Fibroblast of skin of back (primary cell): ENCODE measurements around the gene CCT2. TPM values are rescaled to one million over a fixed set of nuclear protein-coding genes. Genes with fewer than 3 reads are reported as not detected.

Experiments used
- DNase-seq: peaks from one replicate; pipeline ENCODE4 v3.0.0-alpha.2; 2013
- polyA plus RNA-seq, 2 experiments: library from polyadenylated mRNA; unstranded; fragments of 120-200 nt; gene quantifications; one replicate each; pipeline ENCODE4 v1.2.1, GENCODE V29; 2013; ENCODE audit not compliant: insufficient read length in 2 of 2

The CCT2 gene
- 220 TPM for polyA plus RNA-seq (2013, experiment 1 of 2; ENCODE audit: insufficient read length)
- polyA plus RNA-seq (2013, experiment 2 of 2; ENCODE audit: insufficient read length), result 147 TPM

DNA sequence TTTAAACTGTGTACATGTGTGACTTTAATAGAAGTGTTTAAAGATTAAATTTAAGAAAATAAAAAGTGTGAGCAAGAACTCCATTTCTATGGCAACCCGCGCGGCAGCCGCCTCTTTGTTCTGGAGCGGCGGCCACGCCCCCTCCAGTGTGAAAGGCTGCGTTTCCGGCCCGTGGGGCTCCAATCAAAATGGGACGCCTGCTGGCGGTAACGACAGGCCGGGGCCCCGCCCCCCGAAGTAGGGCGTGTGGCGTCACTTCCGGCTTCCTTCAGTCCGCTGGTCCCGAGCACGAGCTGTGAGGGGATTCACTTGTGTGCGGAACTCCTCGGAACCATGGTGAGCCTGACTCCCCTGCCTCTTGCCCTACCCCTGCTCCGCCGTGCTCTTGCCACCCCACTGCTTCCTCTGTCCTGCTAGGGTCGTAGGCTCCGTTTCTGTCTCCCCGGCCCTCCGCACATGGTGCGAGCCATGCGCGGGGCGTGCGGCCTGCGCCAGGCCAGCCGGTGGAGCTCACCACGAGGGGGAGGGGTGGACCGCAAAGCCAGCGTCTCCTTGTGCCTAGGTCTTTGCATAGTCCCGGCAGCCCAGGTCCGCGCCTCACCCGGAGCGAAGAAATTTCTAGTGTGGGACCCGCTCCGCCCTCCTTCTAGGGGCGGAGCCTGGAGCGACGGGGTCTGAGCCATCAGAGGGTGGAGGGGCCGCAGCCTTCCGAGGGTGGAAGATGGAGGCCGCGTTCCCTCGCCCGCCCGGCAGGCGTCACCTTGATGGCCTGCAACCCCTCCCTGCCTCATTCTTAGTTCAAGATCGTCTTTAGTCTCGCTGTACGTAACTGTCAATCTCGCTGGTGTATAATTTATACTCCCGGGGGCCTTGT, at the start of gene CCT2:
TSS of gene CCT2 (plus strand) at position 271 of the 874 bp plus-strand sequence. CDS start at position 334, 63 bp downstream.
- peak; percentile 95 for DNase-seq

DNA sequence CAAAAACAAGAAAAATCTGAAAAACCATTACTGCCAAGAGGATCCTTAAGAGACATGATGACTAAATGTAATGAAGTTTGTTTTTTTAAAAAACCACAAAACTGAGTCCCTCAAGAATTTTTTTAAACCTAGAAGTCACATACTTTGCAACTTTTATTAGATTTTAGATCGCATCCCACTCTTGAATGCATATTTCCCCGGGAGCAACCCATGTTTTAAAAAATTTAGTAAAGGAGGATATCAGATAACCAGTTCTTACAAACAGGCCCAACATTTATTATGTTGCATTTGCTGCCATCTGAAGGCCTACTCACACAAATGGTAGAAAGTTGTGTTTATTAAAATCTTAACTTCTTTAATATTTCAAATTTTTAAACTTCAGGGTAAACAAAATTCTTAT, 44.3 kb upstream of the CCT2 start:
- DNase-seq, result peak; percentile 82

DNA sequence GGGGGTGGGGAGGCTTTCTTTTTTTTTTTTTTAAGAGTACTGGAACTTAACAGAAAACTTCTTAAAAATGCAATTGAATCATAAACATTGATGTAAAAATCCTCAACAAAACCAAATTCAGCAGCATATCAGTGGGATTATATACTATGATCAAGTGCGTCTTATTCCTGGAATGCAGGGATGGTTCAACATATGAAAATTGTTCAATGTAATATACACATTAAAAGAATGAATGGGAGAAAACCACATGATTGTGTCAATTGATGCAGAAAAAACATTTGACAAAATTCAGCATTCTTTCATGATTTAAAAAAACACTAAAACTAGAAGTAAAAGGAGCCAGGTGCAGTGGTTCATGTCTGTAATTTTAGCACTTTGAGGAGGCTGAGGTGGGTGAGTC, 41.2 kb upstream of the CCT2 start:
- DNase-seq, result no peak

DNA sequence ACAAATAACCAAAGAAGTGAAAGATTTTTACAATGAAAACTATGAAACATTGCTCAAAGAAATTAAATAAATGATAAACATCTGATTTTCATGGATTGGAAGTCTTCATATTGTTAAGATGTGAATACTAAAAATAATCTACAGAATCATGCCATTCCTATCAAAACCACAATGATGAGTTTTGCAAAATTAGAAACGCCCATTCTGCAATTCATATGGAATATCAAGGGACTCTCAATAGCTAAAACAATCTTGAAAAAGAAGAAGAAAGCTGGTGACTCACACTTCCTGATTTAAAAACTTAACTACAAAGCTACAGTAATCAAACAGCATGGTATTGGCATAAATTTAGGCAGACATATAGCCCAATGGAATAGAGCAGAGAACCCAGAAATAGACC, 40.2 kb upstream of the CCT2 start:
- DNase-seq, result peak; percentile 36

DNA sequence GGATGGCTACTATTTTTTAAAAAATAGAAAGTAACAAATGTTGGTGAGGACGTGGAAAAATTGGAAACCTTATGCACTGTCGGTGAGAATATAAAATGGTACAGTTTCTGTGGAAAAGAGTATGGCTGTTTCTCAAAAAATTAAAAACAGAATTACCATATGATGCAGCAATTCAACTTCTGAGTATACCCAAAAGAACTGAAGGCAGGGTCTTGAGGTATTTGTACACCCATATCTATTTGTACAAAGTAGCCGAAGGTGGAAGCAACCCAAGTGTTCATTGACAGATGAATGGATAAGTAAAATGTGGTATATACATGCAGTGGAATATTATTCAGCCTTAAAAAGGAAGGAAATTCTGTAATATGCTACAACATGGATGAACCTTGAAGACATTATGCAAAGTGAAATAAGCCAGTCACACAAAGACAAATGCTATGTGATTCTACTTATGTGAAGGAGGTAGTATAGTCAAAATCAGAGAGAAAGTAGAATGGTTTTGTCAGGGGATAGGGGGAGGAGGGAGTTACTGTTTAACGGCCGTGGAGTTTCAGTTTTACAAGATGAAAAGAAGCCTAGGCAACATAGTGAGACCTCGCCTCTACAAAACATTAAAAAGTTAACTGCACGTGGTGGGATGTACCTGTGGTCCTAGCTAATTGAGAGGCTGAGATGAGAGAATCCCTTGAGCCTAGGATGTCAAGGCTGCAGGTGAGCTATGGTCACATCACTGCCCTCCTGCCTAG, 38.4 kb upstream of the CCT2 start:
- DNase-seq, result no peak

DNA sequence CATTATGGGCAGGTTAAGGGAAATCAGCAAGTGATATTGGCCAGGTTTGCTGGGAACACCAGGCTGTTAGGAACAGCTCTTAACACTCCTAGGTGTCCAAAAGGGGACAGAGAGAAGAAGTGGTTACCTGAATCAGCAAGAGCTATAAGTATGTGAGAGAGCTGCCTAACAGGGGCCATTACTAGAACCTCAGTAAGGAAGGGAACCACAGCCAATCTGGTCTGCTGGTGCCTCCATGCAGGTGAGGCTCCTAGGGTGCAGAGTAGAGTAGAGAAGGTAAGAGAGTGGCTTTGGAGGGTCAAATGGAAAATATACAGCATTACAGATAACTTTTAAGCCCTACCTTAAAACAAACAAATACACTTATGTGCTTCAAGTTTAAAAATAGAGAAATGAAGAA, 36.6 kb upstream of the CCT2 start:
- no peak for DNase-seq

DNA sequence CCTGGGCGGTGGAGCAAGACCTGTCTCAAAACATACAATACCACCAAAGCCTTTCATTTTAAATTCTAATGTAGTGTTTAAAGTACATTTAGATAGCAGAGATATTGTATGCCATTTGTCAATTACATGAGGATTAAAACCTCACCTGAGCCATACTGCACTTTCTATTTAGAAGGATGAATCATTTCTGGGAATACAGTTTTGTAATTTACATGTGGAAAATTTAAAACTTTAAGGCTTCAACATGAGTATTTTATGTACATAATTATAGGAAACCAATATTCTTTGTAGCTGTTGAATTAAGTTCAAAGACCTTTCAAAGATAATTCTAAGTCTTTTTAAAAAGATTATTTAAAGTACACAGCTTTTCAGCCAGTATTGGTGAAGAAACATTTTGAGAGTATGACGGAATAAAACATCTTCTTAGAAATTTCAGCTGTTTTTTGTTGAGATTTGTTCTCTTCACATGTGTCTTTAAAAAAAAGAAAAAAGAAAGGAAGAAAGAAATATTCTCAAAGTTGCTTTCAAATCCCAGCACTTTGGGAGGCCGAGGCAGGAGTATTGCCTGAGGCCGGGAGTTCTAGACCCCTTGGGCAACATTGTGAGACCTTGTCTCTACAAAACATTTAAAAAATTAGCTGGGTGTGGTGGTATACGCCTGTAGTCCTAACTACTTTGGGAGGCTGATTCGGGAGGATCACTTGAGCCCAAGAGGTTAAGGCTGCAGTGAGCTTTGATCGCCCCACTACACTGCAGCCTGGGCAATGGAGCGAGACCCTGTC, 34.5 kb upstream of the CCT2 start:
- DNase-seq, result no peak

DNA sequence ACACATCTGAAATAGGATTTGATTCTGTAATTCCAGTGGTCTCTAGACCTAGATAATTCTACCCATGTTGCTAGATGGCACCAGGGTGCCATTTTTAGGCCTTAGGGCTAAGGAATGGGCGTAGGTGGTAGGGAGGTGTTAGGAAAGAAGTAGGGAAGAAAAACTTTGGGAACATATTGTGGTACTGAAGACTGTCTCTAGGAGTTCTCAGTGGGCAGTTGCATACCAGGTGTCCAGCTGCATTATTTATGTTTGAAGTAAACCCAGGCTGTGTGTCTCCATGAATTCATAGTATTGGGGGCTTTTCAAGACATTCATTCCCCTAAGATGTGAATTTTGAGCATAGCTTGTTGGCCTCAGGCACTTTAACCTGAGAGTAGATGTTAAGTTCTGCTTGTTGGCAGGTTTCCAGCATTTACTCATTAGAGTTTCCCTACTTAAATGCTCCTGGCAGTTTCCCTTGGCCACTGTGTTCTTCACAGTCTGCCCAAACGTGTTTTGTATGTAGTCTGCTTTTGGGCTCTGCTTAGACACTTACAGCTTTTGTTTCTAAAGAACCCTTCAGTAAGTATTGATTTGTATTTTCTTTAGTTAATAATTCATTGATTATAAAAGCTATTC, 31.5 kb upstream of the CCT2 start:
- peak; percentile 32 for DNase-seq

DNA sequence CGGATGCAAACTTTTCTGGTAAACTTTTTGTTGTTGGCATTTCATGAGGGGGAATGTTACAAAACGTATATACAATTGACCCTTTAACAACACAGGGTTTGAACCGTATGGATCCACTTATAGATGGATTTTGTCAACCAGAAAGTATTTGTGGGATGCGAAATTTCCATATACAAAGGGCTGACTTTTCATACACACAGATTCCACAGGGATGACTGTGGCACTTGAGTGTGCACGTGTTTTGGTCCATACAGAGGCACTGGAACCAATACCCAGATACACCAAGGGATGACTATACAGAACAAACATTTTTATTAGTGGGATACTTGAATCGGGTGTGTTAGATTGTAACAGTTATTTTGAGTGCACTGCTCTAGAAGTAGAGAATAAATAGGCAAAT, 29.8 kb upstream of the CCT2 start:
- DNase-seq, result peak; percentile 97

DNA sequence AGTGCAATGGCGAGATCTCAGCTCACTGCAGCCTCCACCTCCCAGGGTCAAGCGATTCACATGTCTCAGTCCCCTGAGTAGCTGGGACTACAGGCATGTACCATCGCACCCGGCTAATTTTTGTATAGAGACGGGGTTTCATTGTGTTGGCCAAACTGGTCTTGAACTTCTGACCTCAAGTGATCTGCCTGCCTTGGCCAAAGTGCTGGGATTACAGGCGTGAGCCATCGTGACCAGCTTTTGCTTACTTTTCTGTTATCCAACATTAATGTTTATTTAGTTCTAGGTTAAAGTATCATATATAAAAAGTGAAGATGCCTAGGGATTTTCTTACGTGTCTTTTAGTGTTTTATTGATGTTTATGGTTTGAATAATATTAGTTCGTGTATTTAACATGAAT, 28.9 kb upstream of the CCT2 start:
- DNase-seq, result no peak

DNA sequence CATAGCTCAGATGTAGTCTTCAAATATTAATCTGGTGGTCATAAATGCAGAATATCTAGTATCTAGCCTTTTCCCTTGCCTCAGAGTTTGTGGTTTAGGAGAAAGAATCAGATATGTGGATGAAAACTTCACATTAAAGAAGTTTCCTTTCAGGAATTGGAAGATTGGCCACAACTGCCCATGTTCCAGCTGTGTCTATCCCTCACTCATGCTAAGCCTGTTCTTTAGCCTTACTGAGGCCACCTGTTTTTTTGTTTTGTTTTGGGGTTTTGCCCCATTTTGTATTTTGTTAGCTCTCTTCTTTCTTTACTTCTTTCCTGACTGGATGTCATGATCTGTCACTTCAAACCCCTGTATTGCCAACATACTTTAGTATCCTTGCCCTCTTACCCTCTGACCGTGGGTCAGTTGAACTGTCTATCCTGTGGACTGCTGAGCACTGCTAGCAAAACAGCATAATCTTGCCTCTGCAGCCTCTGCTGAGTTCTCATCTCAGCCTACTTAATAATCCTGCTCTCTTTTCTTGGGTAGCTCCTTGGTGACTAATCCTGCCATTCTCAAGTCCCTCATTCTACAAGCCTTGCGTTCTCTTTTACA, 22.0 kb upstream of the CCT2 start:
- no peak for DNase-seq

DNA sequence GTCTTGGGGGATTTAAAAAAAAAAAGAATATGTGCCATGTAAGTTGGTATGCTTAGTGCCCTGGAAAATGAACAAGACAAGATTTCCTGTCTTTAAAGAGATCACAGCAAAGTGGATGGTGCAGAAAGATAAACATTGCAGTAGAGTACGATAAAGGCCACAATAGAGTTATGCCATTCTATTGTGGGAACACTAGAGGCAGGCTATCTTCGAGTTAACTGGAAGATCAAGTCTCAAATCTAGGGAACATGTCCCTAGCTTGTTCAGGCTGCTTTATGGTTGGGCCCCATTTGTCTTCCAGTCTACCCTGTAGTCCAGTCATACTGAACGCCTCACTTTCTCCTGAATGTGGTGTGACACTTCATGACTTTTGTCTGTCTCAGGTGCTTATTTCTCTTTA, 18.7 kb upstream of the CCT2 start:
- DNase-seq, result no peak

DNA sequence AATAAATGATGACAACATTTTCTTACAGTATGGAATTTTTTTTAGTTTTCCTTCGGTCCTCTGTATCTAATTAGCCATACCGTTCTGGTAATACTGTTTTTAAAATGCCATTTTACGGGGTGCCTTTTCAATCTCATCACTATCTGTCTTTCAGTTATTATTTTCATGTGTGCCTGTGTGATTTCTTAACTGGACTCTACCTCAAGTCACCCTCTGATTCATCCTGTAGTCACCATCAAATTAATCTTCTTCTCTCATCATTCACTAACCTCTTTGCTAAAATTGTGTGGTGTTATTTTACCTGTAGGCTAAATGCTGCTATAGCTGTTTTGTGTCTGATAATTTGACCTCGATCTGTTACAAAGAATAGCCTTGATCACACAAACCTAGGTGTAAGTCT, 16.0 kb upstream of the CCT2 start:
- DNase-seq, result peak; percentile 46

DNA sequence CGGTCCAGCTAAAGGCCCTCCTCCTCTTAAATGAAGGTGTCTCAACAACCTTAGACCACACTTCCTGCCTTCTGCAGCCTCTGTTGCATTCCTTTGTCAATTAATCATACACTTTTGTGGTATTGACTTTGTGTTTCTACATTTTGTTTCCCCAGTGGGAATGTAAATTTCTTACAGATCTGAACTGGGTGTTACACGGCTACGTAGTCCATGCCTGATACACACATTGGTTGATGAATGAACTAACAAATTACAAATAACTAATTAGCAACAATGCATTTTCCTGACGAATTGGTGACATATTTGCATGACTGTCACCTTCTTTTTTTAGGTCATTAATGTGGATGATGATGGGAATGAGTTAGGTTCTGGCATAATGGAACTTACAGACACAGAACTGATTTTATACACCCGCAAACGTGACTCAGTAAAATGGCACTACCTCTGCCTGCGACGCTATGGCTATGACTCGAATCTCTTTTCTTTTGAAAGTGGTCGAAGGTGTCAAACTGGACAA, 15.2 kb upstream of the CCT2 start:
- DNase-seq, result peak; percentile 88

DNA sequence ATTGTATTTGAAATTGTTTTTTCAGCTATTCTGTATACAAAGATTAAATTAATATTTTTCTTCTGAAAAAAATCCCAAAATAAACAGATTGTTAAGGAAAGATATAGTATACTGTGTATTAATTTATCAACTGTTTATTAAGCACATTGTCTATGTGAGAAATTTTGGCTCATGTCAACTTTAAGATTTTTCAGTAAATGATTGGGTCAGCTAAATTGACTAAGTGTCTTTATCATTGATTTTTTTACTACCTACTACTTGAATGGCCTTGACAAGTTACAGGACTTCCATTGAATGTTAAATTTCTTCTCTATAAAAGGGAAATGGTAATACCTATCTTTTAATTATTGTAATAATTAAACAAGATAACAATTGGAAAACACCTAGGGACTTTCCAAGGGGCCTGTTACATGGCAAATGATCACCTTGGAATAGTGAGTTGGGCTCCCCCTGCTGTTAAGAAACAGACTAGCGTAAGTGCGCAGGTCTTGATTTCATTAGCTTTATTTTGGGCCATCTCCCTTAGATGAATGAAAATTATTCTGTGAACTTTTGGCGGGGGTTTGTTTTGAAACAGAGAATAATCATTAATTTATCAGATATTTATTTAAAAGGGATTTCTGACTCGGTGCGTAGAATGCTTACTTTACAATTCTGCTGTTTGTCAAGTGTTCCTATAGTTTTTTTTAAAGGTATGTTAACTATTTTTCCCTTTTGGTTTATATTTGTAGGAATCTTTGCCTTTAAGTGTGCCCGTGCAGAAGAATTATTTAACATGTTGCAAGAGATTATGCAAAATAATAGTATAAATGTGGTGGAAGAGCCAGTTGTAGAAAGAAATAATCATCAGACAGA, 14.5 kb upstream of the CCT2 start:
- peak; percentile 58 for DNase-seq

DNA sequence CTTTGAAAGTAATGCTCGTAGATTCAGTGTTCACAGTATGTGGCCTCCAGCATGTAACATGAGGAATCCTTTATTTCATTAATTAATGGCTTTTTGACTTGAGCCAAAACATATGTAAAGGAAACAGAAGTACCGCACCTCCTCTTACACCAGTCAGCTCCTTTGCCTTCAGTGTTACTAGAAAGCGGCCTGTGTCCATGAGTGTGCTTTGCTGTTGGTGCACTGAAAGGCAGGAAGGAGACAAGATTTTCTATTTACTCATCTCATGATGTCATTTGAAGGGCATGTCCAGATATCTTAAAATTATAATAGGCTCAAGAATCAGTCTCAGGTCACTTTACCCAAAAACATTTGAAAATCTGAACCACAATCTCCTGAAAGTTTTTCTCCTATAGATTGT, 9.9 kb upstream of the CCT2 start:
- peak; percentile 28 for DNase-seq

DNA sequence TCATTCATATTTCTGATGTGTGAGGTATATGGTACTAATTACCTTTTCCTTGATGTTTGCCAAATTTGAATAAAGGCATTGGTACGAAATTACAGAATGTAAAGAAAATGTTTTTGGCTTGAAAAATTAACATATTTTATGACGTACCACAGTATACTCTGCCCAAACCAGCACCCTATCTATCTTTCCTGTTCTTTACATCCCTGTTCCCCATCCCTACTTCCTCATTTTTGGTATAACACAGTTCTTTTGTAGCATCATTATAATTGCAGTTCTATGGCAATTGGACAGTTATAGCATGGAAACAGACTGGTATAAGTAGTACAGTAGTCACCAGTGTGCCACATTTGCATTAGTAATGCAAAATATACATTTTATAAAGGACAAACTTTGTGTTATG, 7.0 kb upstream of the CCT2 start:
- no peak for DNase-seq

DNA sequence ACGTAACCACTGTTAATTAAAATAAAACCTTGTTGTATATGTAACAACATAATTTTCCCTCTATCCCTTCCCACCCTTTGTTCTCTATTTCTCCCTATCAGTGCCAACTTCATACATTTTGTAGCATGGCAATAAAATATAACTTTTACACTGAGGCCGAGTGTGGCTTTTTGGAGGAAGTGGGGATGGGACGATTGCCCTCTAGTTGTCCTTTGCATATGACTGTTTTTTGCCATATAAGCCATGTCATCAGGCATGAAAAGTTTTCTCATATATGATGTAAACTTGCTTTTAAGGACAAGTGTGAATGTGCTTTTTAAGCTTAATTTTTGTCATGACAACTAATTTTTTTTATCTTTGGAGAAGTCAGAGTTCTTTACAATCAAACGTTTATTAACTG, 6.2 kb upstream of the CCT2 start:
- no peak for DNase-seq

DNA sequence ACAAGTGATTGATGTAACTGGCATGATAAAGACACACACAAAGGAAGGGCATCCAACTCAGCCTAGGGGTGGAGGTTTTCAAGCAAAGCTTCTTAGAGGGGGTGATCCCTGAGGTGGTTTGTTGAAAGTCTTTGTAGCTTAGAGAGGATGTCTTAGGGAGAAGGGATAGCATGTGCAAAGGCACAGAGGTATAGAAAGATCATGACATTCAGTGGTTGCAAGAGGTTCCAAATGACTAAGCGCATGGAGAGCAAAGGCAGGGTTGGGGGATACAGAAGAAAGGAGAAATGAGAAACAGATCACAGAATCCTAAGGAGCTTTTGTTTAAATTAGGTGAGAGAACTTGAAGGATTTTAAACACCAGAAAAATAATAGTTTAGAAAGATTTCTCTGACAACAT, 5.2 kb upstream of the CCT2 start:
- no peak for DNase-seq

DNA sequence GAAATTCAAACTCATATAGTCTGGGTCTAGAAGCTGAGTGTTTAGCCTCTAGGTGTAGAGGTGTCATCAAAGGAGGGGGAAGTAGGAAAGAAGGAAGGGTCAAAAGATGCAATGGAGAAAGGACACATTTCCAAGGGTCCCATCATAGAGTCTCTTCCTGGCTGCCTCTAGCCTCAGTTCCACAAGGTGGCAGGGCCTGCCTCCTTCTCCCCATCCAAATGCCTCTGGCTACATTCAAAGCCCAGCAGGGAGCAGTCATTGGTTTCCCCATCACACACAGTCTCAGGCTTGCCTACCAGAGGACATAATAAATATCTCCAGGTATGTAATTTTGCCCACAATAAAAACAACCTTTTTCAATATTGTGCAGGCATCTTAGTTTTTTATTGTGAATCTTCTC, 2.1 kb upstream of the CCT2 start:
- DNase-seq, result peak; percentile 8

DNA sequence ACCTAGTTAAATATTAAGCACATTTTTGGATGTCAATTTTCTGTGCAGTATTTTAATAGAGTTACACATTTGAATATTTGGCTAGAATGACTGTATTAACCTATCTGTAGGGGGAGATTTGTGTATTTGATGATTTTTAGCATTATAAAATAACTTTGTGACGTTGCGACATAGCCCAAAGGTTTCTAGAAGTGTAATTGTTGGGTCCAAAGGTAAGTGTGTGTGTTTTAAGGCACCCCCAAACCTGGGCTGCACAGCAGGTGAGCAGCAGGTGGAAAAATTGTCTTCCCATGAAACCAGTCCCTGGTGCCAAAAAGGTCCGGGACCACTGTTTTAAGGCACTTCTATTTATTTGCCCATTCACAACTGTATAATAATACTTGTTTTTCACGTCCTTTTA, 3.3 kb downstream of the CCT2 start:
- no peak for DNase-seq
